Measurements from ENCODE around the gene IL18BP.

Gene IL18BP

DNA sequence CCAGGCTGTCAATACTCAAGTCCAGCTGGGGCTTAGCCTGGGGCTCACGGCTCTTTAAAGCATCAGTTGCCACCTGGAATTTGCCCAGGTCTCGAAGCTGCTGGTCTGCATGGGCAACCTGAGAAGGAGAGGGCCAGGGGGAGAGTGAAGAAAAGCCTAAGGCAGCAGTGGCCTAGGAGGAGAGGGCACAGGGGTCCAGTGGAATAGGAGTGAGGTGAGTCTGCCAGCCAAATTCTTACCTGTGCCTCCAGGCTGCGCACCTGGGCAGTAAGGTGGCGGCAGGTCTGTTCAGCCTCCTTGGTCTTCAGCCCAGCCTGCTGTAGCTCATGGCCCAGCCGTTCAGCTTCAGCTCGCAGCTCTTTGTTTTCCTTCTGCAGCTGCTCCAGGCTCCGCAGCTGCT is 10.0 kb downstream of the IL18BP start:
- Histone ChIP-seq H3K9me3 (ENCODE audit: insufficient read depth, low read length) (no peaks in the 10 kb centered on the region), H4K20me1 (ENCODE audit: low read depth, low read length) (no peaks in the 10 kb centered on the region), H3K36me3 (ENCODE audit: low read length) (peaks cover 8% of the 10 kb centered on the region; the same call in 1 of the 2 replicates), H3K79me2 (ENCODE audit: insufficient read depth, low read length) (no peaks in the 10 kb centered on the region), H3F3A (ENCODE audit: insufficient read depth) (no peaks in the 10 kb centered on the region), H3K27ac (ENCODE audit: low read depth, low read length) (no peak overlapping the region), H3K9me2 (replicated peaks; ENCODE audit: insufficient read depth, low read length) (no peaks in the 10 kb centered on the region), H3K9ac (ENCODE audit: low read length) (no peak overlapping the region), H3K4me3 (ENCODE audit: insufficient read depth, low read length, poor library complexity, severe bottlenecking) (no peak overlapping the region), H2AFZ (ENCODE audit: low read depth, low read length, severe bottlenecking) (no peak overlapping the region), H3K4me2 (ENCODE audit: low read depth, low read length, poor library complexity, severe bottlenecking) (no peak overlapping the region), H3K27me3 (ENCODE audit: low read length) (no peaks in the 10 kb centered on the region)
- TF ChIP-seq, protein P1, sequence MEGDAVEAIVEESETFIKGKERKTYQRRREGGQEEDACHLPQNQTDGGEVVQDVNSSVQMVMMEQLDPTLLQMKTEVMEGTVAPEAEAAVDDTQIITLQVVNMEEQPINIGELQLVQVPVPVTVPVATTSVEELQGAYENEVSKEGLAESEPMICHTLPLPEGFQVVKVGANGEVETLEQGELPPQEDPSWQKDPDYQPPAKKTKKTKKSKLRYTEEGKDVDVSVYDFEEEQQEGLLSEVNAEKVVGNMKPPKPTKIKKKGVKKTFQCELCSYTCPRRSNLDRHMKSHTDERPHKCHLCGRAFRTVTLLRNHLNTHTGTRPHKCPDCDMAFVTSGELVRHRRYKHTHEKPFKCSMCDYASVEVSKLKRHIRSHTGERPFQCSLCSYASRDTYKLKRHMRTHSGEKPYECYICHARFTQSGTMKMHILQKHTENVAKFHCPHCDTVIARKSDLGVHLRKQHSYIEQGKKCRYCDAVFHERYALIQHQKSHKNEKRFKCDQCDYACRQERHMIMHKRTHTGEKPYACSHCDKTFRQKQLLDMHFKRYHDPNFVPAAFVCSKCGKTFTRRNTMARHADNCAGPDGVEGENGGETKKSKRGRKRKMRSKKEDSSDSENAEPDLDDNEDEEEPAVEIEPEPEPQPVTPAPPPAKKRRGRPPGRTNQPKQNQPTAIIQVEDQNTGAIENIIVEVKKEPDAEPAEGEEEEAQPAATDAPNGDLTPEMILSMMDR (IDR thresholded peaks at IDR 0.05; ENCODE audit: insufficient read depth, low read length, poor library complexity, severe bottlenecking) = no peak
- TF ChIP-seq EZH2phosphoT487 (conservative IDR thresholded peaks at IDR 0.05; ENCODE audit: low read length) = no peak

DNA sequence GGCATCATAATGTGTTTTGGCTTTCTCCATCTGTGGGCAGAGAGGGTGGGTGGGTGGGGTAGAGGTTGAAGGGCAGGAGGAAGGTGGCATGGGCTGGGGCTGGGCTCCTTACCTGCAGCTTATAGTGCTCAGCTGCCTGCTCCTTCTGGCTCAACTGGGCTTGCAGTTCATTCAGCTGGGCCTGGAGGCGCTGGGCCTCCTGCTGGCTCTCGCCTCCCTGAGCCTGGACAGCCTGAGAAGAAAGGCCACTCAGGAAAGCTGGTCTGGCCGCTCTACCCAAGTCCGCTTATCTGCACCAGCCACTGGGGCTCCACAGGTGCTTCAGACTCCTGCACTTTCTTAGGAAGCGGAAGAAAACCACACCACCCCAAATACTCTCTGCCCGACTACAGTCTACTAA is 10.4 kb downstream of the IL18BP start:
- Histone ChIP-seq H3K79me2 (ENCODE audit: insufficient read depth, low read length) (no peaks in the 10 kb centered on the region), H3F3A (ENCODE audit: insufficient read depth) (no peaks in the 10 kb centered on the region), H3K9ac (ENCODE audit: low read length) (no peak overlapping the region), H2AFZ (ENCODE audit: low read depth, low read length, severe bottlenecking) (no peak overlapping the region), H3K27ac (ENCODE audit: low read depth, low read length) (no peak overlapping the region), H3K36me3 (ENCODE audit: low read length) (peaks cover 8% of the 10 kb centered on the region; the same call in 1 of the 2 replicates), H3K27me3 (ENCODE audit: low read length) (no peaks in the 10 kb centered on the region), H3K9me3 (ENCODE audit: insufficient read depth, low read length) (no peaks in the 10 kb centered on the region), H3K4me3 (ENCODE audit: insufficient read depth, low read length, poor library complexity, severe bottlenecking) (no peak overlapping the region), H3K9me2 (replicated peaks; ENCODE audit: insufficient read depth, low read length) (no peaks in the 10 kb centered on the region), H3K4me2 (ENCODE audit: low read depth, low read length, poor library complexity, severe bottlenecking) (no peak overlapping the region), H4K20me1 (ENCODE audit: low read depth, low read length) (no peaks in the 10 kb centered on the region)
- TF ChIP-seq, protein P1 (IDR thresholded peaks at IDR 0.05; ENCODE audit: insufficient read depth, low read length, poor library complexity, severe bottlenecking) = no peak
- no peak for TF ChIP-seq EZH2phosphoT487 (conservative IDR thresholded peaks at IDR 0.05; ENCODE audit: low read length)

DNA sequence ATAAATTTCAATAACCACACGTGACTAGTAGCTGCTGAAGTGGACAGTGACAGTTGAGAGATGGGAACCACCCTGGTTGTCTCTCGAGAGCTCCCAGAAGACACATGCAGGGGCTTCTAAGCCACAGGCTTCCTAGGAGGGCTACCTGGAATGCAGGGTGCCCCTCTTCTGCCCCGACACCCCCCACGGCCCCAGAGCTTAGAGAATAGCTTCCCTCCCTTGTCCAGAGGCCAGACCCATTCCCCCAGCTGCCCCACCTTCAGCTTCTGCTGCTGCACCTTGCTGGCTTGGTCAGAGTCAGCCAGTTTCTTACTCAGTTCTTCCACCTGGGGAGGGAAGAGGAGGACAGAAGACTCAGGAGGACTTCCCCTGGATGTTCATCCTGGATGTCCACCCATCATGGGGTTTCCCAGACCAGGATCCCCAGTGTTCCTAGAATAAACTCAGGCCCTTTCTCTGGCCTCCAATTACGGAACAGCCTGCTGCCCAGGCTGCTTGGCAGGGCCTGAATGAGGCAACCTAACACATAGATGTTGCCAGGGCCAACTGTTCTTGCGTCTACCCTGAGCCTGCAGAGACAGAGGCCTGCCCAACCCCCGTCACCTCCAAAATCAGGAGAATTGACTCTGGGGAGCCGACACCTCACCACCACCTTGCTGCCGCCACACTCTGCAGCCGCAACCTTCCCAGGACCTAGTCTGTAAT is 12.0 kb downstream of the IL18BP start:
- Histone ChIP-seq H3K9ac (ENCODE audit: low read length) (no peak overlapping the region), H3K36me3 (ENCODE audit: low read length) (peaks cover 8% of the 10 kb centered on the region; the same call in 1 of the 2 replicates), H3K9me3 (ENCODE audit: insufficient read depth, low read length) (no peaks in the 10 kb centered on the region), H3F3A (ENCODE audit: insufficient read depth) (no peaks in the 10 kb centered on the region), H3K4me3 (ENCODE audit: insufficient read depth, low read length, poor library complexity, severe bottlenecking) (no peak overlapping the region), H3K27me3 (ENCODE audit: low read length) (no peaks in the 10 kb centered on the region), H4K20me1 (ENCODE audit: low read depth, low read length) (no peaks in the 10 kb centered on the region), H3K4me2 (ENCODE audit: low read depth, low read length, poor library complexity, severe bottlenecking) (no peak overlapping the region), H2AFZ (ENCODE audit: low read depth, low read length, severe bottlenecking) (no peak overlapping the region), H3K9me2 (replicated peaks; ENCODE audit: insufficient read depth, low read length) (no peaks in the 10 kb centered on the region), H3K79me2 (ENCODE audit: insufficient read depth, low read length) (no peaks in the 10 kb centered on the region), H3K27ac (ENCODE audit: low read depth, low read length) (no peak overlapping the region)
- TF ChIP-seq EZH2phosphoT487 (conservative IDR thresholded peaks at IDR 0.05; ENCODE audit: low read length) = no peak
- TF ChIP-seq, protein P1 (IDR thresholded peaks at IDR 0.05; ENCODE audit: insufficient read depth, low read length, poor library complexity, severe bottlenecking) = no peak
